ENCODE data around the gene TEX2. TPM values are rescaled to one million over a fixed set of nuclear protein-coding genes. Genes with fewer than 3 reads are reported as not detected.

The TEX2 gene
- polyA plus RNA-seq, 1 donor (not counting 4 experiments of a cell fraction or from before 2014, with no cell fraction given): 44.4 TPM

DNA sequence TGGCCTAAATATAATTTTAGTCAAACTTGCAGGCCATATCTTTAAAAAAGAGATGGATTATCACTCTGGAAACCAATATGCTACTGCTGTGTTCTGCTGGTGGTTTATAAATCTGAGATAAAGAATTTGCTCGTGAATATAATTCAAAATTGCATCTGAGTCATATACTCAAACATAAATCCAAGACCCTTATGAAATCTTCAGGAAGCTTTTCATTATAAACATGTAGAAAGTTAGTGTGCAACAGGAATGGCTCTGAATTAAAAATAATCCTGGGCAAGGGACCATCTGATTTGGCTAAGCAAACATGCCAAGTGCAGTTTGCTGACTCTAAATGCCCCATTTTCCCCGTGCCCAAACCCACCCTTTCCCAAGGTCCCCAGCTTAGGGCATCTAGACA, 57.3 kb downstream of the TEX2 start:
- no peak for TF ChIP-seq EZH2 (IDR thresholded peaks at IDR 0.05; ENCODE audit: low read length)
- TF ChIP-seq, protein P1, sequence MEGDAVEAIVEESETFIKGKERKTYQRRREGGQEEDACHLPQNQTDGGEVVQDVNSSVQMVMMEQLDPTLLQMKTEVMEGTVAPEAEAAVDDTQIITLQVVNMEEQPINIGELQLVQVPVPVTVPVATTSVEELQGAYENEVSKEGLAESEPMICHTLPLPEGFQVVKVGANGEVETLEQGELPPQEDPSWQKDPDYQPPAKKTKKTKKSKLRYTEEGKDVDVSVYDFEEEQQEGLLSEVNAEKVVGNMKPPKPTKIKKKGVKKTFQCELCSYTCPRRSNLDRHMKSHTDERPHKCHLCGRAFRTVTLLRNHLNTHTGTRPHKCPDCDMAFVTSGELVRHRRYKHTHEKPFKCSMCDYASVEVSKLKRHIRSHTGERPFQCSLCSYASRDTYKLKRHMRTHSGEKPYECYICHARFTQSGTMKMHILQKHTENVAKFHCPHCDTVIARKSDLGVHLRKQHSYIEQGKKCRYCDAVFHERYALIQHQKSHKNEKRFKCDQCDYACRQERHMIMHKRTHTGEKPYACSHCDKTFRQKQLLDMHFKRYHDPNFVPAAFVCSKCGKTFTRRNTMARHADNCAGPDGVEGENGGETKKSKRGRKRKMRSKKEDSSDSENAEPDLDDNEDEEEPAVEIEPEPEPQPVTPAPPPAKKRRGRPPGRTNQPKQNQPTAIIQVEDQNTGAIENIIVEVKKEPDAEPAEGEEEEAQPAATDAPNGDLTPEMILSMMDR (optimal IDR thresholded peaks at IDR 0.05 in 1 of 3, IDR thresholded peaks at IDR 0.05 in 1 of 3, conservative IDR thresholded peaks at IDR 0.05 in 1 of 3; ENCODE audit: extremely low read depth in 1 of 3, insufficient read depth in 2 of 3, low read length in 3 of 3): no peak
- H3K27ac ChIP-seq (ENCODE audit: control insufficient read depth, insufficient read depth, low read length): no peak overlapping the region
- FAIRE-seq (no peak), DNase-seq (ENCODE audit: low read depth, low spot score) (no peak)
- peaks cover 67% of the 10 kb centered on the region for H3K79me2 ChIP-seq (ENCODE audit: control insufficient read depth, insufficient read depth, low read length)
- H3K4me2 ChIP-seq (ENCODE audit: control insufficient read depth, extremely low read depth, insufficient read depth, low read depth, low read length): no peak overlapping the region
- H2AFZ ChIP-seq (ENCODE audit: control insufficient read depth, low read length): no peak overlapping the region
- H3K27me3 ChIP-seq (ENCODE audit: control insufficient read depth, extremely low read depth, insufficient read depth, low read length): no peaks in the 10 kb centered on the region
- H4K20me1 ChIP-seq (ENCODE audit: control insufficient read depth, extremely low read depth, insufficient read depth, low read length): no peaks in the 10 kb centered on the region
- no peaks in the 10 kb centered on the region for H3K9me3 ChIP-seq (ENCODE audit: control insufficient read depth, low read depth, low read length)
- H3K9me1 ChIP-seq (ENCODE audit: control insufficient read depth, extremely low read depth, insufficient read depth, low read length): peaks cover 2% of the 10 kb centered on the region
- no peak overlapping the region for H3K4me3 ChIP-seq (ENCODE audit: control insufficient read depth in 2 of 3, extremely low read depth in 1 of 3, insufficient read depth in 2 of 3, low read depth in 1 of 3, low read length in 3 of 3)
- no peak overlapping the region for H3K9ac ChIP-seq (ENCODE audit: control insufficient read depth, extremely low read depth, insufficient read depth, low read length)
- dilution Hi-C loops (cut with MboI; ENCODE audit: extremely low pct_ligation_motif_present, low sequenced_read_pairs): no loop called here
- H3K36me3 ChIP-seq (ENCODE audit: control insufficient read depth in 2 of 2, extremely low read depth in 1 of 2, insufficient read depth in 2 of 2, low read length in 2 of 2): peaks cover 0 to 8% of the 10 kb centered on the region in 2 experiments
- peaks cover 39% of the 10 kb centered on the region for H3K4me1 ChIP-seq (ENCODE audit: control insufficient read depth, extremely low read depth, insufficient read depth, low read length)

DNA sequence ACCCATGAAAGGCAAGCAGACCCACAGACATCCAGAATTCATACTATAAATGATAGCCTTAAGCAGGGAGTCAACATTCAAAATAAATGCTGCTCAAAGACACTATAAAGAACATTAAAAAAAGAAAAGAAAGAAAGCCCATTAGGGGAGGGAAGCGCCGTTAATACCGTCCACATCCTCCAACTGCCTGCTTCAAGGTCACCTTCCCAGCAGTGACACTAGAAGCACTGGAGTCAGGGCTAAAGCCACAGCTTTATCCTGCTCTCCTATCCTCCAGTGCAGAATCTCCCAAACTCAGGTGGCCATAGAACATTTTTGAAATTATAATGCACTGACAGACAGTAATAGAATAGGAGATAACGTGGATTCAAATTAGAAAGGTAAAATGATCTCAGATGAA, 59.4 kb downstream of the TEX2 start:
- DNase-seq (ENCODE audit: low read depth, low spot score) (no peak), FAIRE-seq (no peak)
- Histone ChIP-seq H3K4me2 (ENCODE audit: control insufficient read depth, extremely low read depth, insufficient read depth, low read depth, low read length) (no peak overlapping the region), H3K9me1 (ENCODE audit: control insufficient read depth, extremely low read depth, insufficient read depth, low read length) (no peaks in the 10 kb centered on the region), H2AFZ (ENCODE audit: control insufficient read depth, low read length) (no peak overlapping the region), H3K79me2 (ENCODE audit: control insufficient read depth, insufficient read depth, low read length) (peaks cover 63% of the 10 kb centered on the region), H3K4me1 (ENCODE audit: control insufficient read depth, extremely low read depth, insufficient read depth, low read length) (peaks cover 32% of the 10 kb centered on the region), H3K9me3 (ENCODE audit: control insufficient read depth, low read depth, low read length) (no peaks in the 10 kb centered on the region), H4K20me1 (ENCODE audit: control insufficient read depth, extremely low read depth, insufficient read depth, low read length) (no peaks in the 10 kb centered on the region), H3K27me3 (ENCODE audit: control insufficient read depth, extremely low read depth, insufficient read depth, low read length) (no peaks in the 10 kb centered on the region), H3K9ac (ENCODE audit: control insufficient read depth, extremely low read depth, insufficient read depth, low read length) (no peak overlapping the region), H3K4me3 (ENCODE audit: control insufficient read depth in 2 of 3, extremely low read depth in 1 of 3, insufficient read depth in 2 of 3, low read depth in 1 of 3, low read length in 3 of 3) (no peak overlapping the region), H3K27ac (ENCODE audit: control insufficient read depth, insufficient read depth, low read length) (no peak overlapping the region), H3K36me3 (ENCODE audit: control insufficient read depth in 2 of 2, extremely low read depth in 1 of 2, insufficient read depth in 2 of 2, low read length in 2 of 2) (peaks cover 0 to 5% of the 10 kb centered on the region in 2 experiments)
- dilution Hi-C loops (cut with MboI; ENCODE audit: extremely low pct_ligation_motif_present, low sequenced_read_pairs): no loop called here
- TF ChIP-seq EZH2 (IDR thresholded peaks at IDR 0.05; ENCODE audit: low read length): no peak
- TF ChIP-seq, protein P1 (optimal IDR thresholded peaks at IDR 0.05 in 1 of 3, IDR thresholded peaks at IDR 0.05 in 1 of 3, conservative IDR thresholded peaks at IDR 0.05 in 1 of 3; ENCODE audit: extremely low read depth in 1 of 3, insufficient read depth in 2 of 3, low read length in 3 of 3): no peak

All from keratinocyte (primary cell).